ENCODE data around the gene LMF1. TPM values are rescaled to one million over a fixed set of nuclear protein-coding genes. Genes with fewer than 3 reads are reported as not detected.

The LMF1 gene
- total RNA-seq, 2 donors from 2014 or later, result 47.1 to 49.3 TPM

GRCh38 chr16:1007284-1007850 is 36.6 kb upstream of the LMF1 start:
- Histone ChIP-seq H3K27me3 (replicated peaks; ENCODE audit: insufficient read depth) (no peaks in the 10 kb centered on the region), H3K4me3 (no peak overlapping the region), H3K4me1 (ENCODE audit: control insufficient read depth in 1 of 2, low read depth in 2 of 2) (no peaks in the 10 kb centered on the region), H3K36me3 (no peaks in the 10 kb centered on the region), H3K9me3 (no peaks in the 10 kb centered on the region), H3K27ac (no peak overlapping the region)
- no peak for TF ChIP-seq CTCF (IDR thresholded peaks at IDR 0.05)
- ATAC-seq (ENCODE audit: insufficient number of reproducible peaks, low FRiP score, low read depth) (no peak), DNase-seq (ENCODE audit: low spot score) (no peak)

GRCh38 chr16:1006781-1007180 is 36.0 kb upstream of the LMF1 start:
- H3K4me1 ChIP-seq (ENCODE audit: control insufficient read depth in 1 of 2, low read depth in 2 of 2), result no peaks in the 10 kb centered on the region
- no peaks in the 10 kb centered on the region for H3K9me3 ChIP-seq
- TF ChIP-seq CTCF (IDR thresholded peaks at IDR 0.05), result no peak
- H3K4me3 ChIP-seq, result no peak overlapping the region
- no peak for ATAC-seq (ENCODE audit: insufficient number of reproducible peaks, low FRiP score, low read depth)
- no peaks in the 10 kb centered on the region for H3K36me3 ChIP-seq
- no peak for DNase-seq (ENCODE audit: low spot score)
- no peak overlapping the region for H3K27ac ChIP-seq
- no peaks in the 10 kb centered on the region for H3K27me3 ChIP-seq (replicated peaks; ENCODE audit: insufficient read depth)

- Histone ChIP-seq H3K36me3 (no peaks in the 10 kb centered on the region), H3K9me3 (no peaks in the 10 kb centered on the region), H3K27me3 (replicated peaks; ENCODE audit: insufficient read depth) (no peaks in the 10 kb centered on the region), H3K27ac (no peak overlapping the region), H3K4me3 (no peak overlapping the region), H3K4me1 (ENCODE audit: control insufficient read depth in 1 of 2, low read depth in 2 of 2) (no peaks in the 10 kb centered on the region)
- no peak for TF ChIP-seq CTCF (IDR thresholded peaks at IDR 0.05)
- no peak for DNase-seq (ENCODE audit: low spot score)
- ATAC-seq (ENCODE audit: insufficient number of reproducible peaks, low FRiP score, low read depth), result no peak
Observed at GRCh38 chr16:1005286-1005685, 34.5 kb upstream of the LMF1 start.

- no peaks in the 10 kb centered on the region for H3K36me3 ChIP-seq
- H3K27ac ChIP-seq, result no peak overlapping the region
- no peak for ATAC-seq (ENCODE audit: insufficient number of reproducible peaks, low FRiP score, low read depth)
- H3K4me3 ChIP-seq, result no peak overlapping the region
- no peak for DNase-seq (ENCODE audit: low spot score)
- no peak for TF ChIP-seq CTCF (IDR thresholded peaks at IDR 0.05)
- H3K4me1 ChIP-seq (ENCODE audit: control insufficient read depth in 1 of 2, low read depth in 2 of 2), result no peaks in the 10 kb centered on the region
- no peaks in the 10 kb centered on the region for H3K27me3 ChIP-seq (replicated peaks; ENCODE audit: insufficient read depth)
- H3K9me3 ChIP-seq, result no peaks in the 10 kb centered on the region
Observed at GRCh38 chr16:1003391-1004347, 32.9 kb upstream of the LMF1 start.

GRCh38 chr16:1002399-1003166 is 31.8 kb upstream of the LMF1 start:
- Histone ChIP-seq H3K9me3 (no peaks in the 10 kb centered on the region), H3K36me3 (no peaks in the 10 kb centered on the region), H3K27ac (no peak overlapping the region), H3K4me3 (no peak overlapping the region), H3K4me1 (ENCODE audit: control insufficient read depth in 1 of 2, low read depth in 2 of 2) (no peaks in the 10 kb centered on the region), H3K27me3 (replicated peaks; ENCODE audit: insufficient read depth) (no peaks in the 10 kb centered on the region)
- no peak for TF ChIP-seq CTCF (IDR thresholded peaks at IDR 0.05)
- ATAC-seq (ENCODE audit: insufficient number of reproducible peaks, low FRiP score, low read depth), result no peak
- DNase-seq (ENCODE audit: low spot score), result no peak
